ENCODE results near the gene UACA.

Gene UACA

DNA sequence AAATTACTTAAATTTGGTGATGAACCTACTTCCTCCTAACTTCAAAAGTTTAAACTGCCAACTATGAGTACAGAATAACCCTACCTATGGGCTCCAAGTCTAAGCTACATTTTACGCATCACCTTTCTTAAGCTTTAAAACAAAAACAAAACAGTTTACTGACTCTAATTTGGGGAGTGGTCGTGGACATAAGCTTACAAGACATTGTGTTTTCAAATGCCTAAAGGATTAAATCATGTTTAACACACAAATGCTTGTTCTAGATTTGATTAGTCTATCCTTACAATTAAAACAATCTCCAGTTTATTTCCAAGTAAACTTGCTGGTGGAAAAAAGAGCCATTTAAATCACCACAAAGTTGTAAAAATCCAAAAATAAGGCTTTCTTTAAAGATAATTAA lies 62.2 kb downstream of the UACA start:
- H3K4me1 ChIP-seq (ENCODE audit: insufficient read depth, low read length, poor library complexity, severe bottlenecking), result peaks cover 34% of the 10 kb centered on the region
- H3K9me3 ChIP-seq (ENCODE audit: insufficient read depth, low read depth, low read length), result no peaks in the 10 kb centered on the region
- no peaks in the 10 kb centered on the region for H3K36me3 ChIP-seq (ENCODE audit: insufficient read depth, low read length)
- no peak overlapping the region for H3K4me2 ChIP-seq (ENCODE audit: low read depth, low read length, poor library complexity, severe bottlenecking)
- H3F3A ChIP-seq (ENCODE audit: low read depth), result no peaks in the 10 kb centered on the region
- no peak overlapping the region for H3K4me3 ChIP-seq (ENCODE audit: low read length, poor library complexity, severe bottlenecking)
- no peaks in the 10 kb centered on the region for H4K20me1 ChIP-seq (ENCODE audit: insufficient read depth, low read length, poor library complexity, severe bottlenecking)
- H3K9ac ChIP-seq (ENCODE audit: low read depth, low read length, poor library complexity, severe bottlenecking), result no peak overlapping the region
- no peak overlapping the region for H2AFZ ChIP-seq (ENCODE audit: low read length)
- no peaks in the 10 kb centered on the region for H3K9me2 ChIP-seq (replicated peaks; ENCODE audit: low read depth, low read length)
- H3K79me2 ChIP-seq (ENCODE audit: insufficient read depth, low read length), result no peaks in the 10 kb centered on the region
- no peak for TF ChIP-seq EZH2phosphoT487 (IDR thresholded peaks at IDR 0.05; ENCODE audit: borderline replicate concordance)
- no peaks in the 10 kb centered on the region for H3K27me3 ChIP-seq (ENCODE audit: insufficient read depth, low read length, poor library complexity, severe bottlenecking)

DNA sequence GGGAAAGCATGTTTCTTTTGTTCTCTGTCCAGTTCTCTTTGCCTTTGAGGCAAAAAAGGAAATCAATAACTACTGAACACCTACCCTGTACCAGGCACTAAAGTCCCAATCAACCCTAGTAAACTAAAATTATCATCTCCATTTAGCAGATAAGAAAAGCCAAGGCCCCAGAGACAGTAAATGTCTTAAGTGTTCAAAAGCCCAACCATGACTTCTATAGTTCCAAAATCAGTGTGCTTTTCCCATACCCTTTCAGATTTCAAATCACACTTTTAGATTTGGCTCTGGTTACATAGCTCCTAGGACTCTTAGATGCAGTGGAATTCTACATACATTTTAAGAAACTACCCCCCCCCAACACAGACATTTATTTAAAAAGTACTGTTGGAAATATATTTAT lies 63.5 kb downstream of the UACA start:
- Histone ChIP-seq H3K4me2 (ENCODE audit: low read depth, low read length, poor library complexity, severe bottlenecking) (no peak overlapping the region), H3K79me2 (ENCODE audit: insufficient read depth, low read length) (no peaks in the 10 kb centered on the region), H3K36me3 (ENCODE audit: insufficient read depth, low read length) (no peaks in the 10 kb centered on the region), H2AFZ (ENCODE audit: low read length) (no peak overlapping the region), H3K9me2 (replicated peaks; ENCODE audit: low read depth, low read length) (no peaks in the 10 kb centered on the region), H3F3A (ENCODE audit: low read depth) (no peaks in the 10 kb centered on the region), H3K4me3 (ENCODE audit: low read length, poor library complexity, severe bottlenecking) (no peak overlapping the region), H3K4me1 (ENCODE audit: insufficient read depth, low read length, poor library complexity, severe bottlenecking) (peaks cover 34% of the 10 kb centered on the region), H3K9ac (ENCODE audit: low read depth, low read length, poor library complexity, severe bottlenecking) (no peak overlapping the region), H4K20me1 (ENCODE audit: insufficient read depth, low read length, poor library complexity, severe bottlenecking) (no peaks in the 10 kb centered on the region), H3K27me3 (ENCODE audit: insufficient read depth, low read length, poor library complexity, severe bottlenecking) (no peaks in the 10 kb centered on the region), H3K9me3 (ENCODE audit: insufficient read depth, low read depth, low read length) (no peaks in the 10 kb centered on the region)
- TF ChIP-seq, protein P1, sequence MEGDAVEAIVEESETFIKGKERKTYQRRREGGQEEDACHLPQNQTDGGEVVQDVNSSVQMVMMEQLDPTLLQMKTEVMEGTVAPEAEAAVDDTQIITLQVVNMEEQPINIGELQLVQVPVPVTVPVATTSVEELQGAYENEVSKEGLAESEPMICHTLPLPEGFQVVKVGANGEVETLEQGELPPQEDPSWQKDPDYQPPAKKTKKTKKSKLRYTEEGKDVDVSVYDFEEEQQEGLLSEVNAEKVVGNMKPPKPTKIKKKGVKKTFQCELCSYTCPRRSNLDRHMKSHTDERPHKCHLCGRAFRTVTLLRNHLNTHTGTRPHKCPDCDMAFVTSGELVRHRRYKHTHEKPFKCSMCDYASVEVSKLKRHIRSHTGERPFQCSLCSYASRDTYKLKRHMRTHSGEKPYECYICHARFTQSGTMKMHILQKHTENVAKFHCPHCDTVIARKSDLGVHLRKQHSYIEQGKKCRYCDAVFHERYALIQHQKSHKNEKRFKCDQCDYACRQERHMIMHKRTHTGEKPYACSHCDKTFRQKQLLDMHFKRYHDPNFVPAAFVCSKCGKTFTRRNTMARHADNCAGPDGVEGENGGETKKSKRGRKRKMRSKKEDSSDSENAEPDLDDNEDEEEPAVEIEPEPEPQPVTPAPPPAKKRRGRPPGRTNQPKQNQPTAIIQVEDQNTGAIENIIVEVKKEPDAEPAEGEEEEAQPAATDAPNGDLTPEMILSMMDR (conservative IDR thresholded peaks at IDR 0.05; ENCODE audit: low read length), result no peak
- no peak for TF ChIP-seq EZH2phosphoT487 (IDR thresholded peaks at IDR 0.05; ENCODE audit: borderline replicate concordance)

DNA sequence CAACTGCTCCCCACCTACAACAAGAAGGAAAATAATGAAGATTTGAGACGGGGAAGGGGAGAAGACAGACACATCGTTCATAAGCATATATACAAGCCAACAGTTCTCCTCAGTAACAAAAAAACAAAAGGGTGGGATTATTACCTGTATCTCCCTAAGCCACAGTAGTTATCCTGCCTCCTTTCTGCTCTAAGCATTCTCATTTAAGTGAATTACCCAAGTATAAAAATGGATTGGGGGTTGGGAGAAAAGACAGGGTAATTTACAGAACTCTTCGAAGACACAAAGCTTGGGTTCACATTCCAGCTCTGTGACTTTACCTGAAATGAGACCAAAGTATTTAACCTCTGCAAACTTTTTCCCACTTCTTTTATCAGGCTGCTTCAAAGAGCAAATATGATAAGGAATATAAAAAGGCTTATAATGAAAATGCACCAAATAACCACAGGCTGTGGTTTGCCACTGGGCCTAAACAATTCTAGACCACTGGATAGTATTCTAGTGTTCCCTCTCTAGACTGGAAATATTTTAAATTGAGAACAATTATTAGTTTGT lies 64.4 kb downstream of the UACA start:
- H3K27me3 ChIP-seq (ENCODE audit: insufficient read depth, low read length, poor library complexity, severe bottlenecking), result no peaks in the 10 kb centered on the region
- H3K4me1 ChIP-seq (ENCODE audit: insufficient read depth, low read length, poor library complexity, severe bottlenecking), result peaks cover 34% of the 10 kb centered on the region
- no peaks in the 10 kb centered on the region for H4K20me1 ChIP-seq (ENCODE audit: insufficient read depth, low read length, poor library complexity, severe bottlenecking)
- no peak overlapping the region for H3K4me2 ChIP-seq (ENCODE audit: low read depth, low read length, poor library complexity, severe bottlenecking)
- H3K4me3 ChIP-seq (ENCODE audit: low read length, poor library complexity, severe bottlenecking), result no peak overlapping the region
- H2AFZ ChIP-seq (ENCODE audit: low read length), result no peak overlapping the region
- H3K9ac ChIP-seq (ENCODE audit: low read depth, low read length, poor library complexity, severe bottlenecking), result no peak overlapping the region
- H3K9me3 ChIP-seq (ENCODE audit: insufficient read depth, low read depth, low read length), result no peaks in the 10 kb centered on the region
- TF ChIP-seq EZH2phosphoT487 (IDR thresholded peaks at IDR 0.05; ENCODE audit: borderline replicate concordance), result no peak
- TF ChIP-seq, protein P1 (conservative IDR thresholded peaks at IDR 0.05; ENCODE audit: low read length), result no peak
- no peaks in the 10 kb centered on the region for H3K79me2 ChIP-seq (ENCODE audit: insufficient read depth, low read length)
- H3K36me3 ChIP-seq (ENCODE audit: insufficient read depth, low read length), result no peaks in the 10 kb centered on the region
- no peaks in the 10 kb centered on the region for H3F3A ChIP-seq (ENCODE audit: low read depth)
- no peaks in the 10 kb centered on the region for H3K9me2 ChIP-seq (replicated peaks; ENCODE audit: low read depth, low read length)

DNA sequence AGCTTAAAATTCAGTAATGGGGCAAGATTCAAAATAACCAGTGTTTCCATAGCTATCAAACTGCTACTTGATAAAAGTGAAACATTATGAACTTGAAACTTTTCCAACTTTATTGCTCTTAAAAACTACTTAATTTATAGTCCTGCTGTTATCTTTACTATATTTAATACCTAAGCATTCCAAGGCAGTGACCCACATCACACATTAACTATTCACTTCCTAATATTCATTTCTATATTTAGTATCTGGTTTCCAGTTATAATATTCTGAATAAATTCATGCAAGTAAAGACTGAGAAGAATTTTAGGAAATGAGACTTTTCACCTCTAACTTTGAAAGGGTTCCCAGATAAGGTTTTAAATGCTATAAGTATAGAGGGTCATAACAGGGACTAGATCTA lies 64.9 kb downstream of the UACA start:
- Histone ChIP-seq H3K4me2 (ENCODE audit: low read depth, low read length, poor library complexity, severe bottlenecking) (no peak overlapping the region), H4K20me1 (ENCODE audit: insufficient read depth, low read length, poor library complexity, severe bottlenecking) (no peaks in the 10 kb centered on the region), H3K9me2 (replicated peaks; ENCODE audit: low read depth, low read length) (no peaks in the 10 kb centered on the region), H3K4me3 (ENCODE audit: low read length, poor library complexity, severe bottlenecking) (no peak overlapping the region), H3K9me3 (ENCODE audit: insufficient read depth, low read depth, low read length) (no peaks in the 10 kb centered on the region), H2AFZ (ENCODE audit: low read length) (no peak overlapping the region), H3K9ac (ENCODE audit: low read depth, low read length, poor library complexity, severe bottlenecking) (no peak overlapping the region), H3K27me3 (ENCODE audit: insufficient read depth, low read length, poor library complexity, severe bottlenecking) (no peaks in the 10 kb centered on the region), H3K4me1 (ENCODE audit: insufficient read depth, low read length, poor library complexity, severe bottlenecking) (peaks cover 33% of the 10 kb centered on the region), H3K36me3 (ENCODE audit: insufficient read depth, low read length) (no peaks in the 10 kb centered on the region), H3F3A (ENCODE audit: low read depth) (no peaks in the 10 kb centered on the region), H3K79me2 (ENCODE audit: insufficient read depth, low read length) (no peaks in the 10 kb centered on the region)
- no peak for TF ChIP-seq EZH2phosphoT487 (IDR thresholded peaks at IDR 0.05; ENCODE audit: borderline replicate concordance)
- TF ChIP-seq, protein P1 (conservative IDR thresholded peaks at IDR 0.05; ENCODE audit: low read length), result no peak
